ENCODE data around the gene TUT4. TPM values are rescaled to one million over a fixed set of nuclear protein-coding genes. Genes with fewer than 3 reads are reported as not detected.

The TUT4 gene
- total and polyA plus RNA-seq, 4 donors = 16.4 to 142 (median 28.5) TPM

GRCh38 chr1:52534928-52535764 lies 17.7 kb downstream of the TUT4 start:
- no peak for ATAC-seq (ENCODE audit: insufficient read depth, low FRiP score)
- DNase-seq = no peak
- no peaks in the 10 kb centered on the region for H3K36me3 ChIP-seq (ENCODE audit: control insufficient read depth in 4 of 4, insufficient read depth in 4 of 4, low read length in 4 of 4)
- no peak overlapping the region for H3K27ac ChIP-seq (ENCODE audit: low read depth in 1 of 2, low read length in 1 of 2)
- WGBS, 2 donors = 99 to 100% methylated on average over 2 of the region's 2 CpGs
- no peak for TF ChIP-seq CTCF (IDR thresholded peaks at IDR 0.05; ENCODE audit: control extremely low read depth, extremely low read depth)
- no peaks in the 10 kb centered on the region for H3K27me3 ChIP-seq (ENCODE audit: control insufficient read depth in 3 of 3, insufficient read depth in 3 of 3, low read length in 2 of 3)
- peaks cover 0 to 8% (median 0%) of the 10 kb centered on the region in 5 donors for H3K4me1 ChIP-seq (ENCODE audit: control insufficient read depth in 5 of 5, insufficient read depth in 5 of 5, low read length in 5 of 5)
- no peak overlapping the region for H3K9ac ChIP-seq (ENCODE audit: insufficient read depth in 1 of 2, low read length in 2 of 2)
- H3K4me3 ChIP-seq = no peak overlapping the region
- H3K9me3 ChIP-seq (ENCODE audit: control insufficient read depth in 4 of 4, insufficient read depth in 3 of 4, low read length in 3 of 4) = no peaks in the 10 kb centered on the region

GRCh38 chr1:52533713-52534112 lies 19.2 kb downstream of the TUT4 start:
- no peak for TF ChIP-seq CTCF (IDR thresholded peaks at IDR 0.05; ENCODE audit: control extremely low read depth, extremely low read depth)
- Histone ChIP-seq H3K9me3 (ENCODE audit: control insufficient read depth in 4 of 4, insufficient read depth in 3 of 4, low read length in 3 of 4) (no peaks in the 10 kb centered on the region), H3K9ac (ENCODE audit: insufficient read depth in 1 of 2, low read length in 2 of 2) (no peak overlapping the region), H3K4me3 (no peak overlapping the region), H3K36me3 (ENCODE audit: control insufficient read depth in 4 of 4, insufficient read depth in 4 of 4, low read length in 4 of 4) (no peaks in the 10 kb centered on the region), H3K4me1 (ENCODE audit: control insufficient read depth in 5 of 5, insufficient read depth in 5 of 5, low read length in 5 of 5) (peaks cover 0 to 8% (median 0%) of the 10 kb centered on the region in 5 donors), H3K27me3 (ENCODE audit: control insufficient read depth in 3 of 3, insufficient read depth in 3 of 3, low read length in 2 of 3) (no peaks in the 10 kb centered on the region), H3K27ac (ENCODE audit: low read depth in 1 of 2, low read length in 1 of 2) (no peak overlapping the region)
- ATAC-seq (ENCODE audit: insufficient read depth, low FRiP score) = no peak
- 72 to 90% methylated on average over 9 of the region's 9 CpGs for whole genome bisulfite sequencing, 2 donors
- DNase-seq = no peak

GRCh38 chr1:52532731-52533327 lies 20.1 kb downstream of the TUT4 start:
- peaks cover 0 to 8% (median 0%) of the 10 kb centered on the region in 5 donors for H3K4me1 ChIP-seq (ENCODE audit: control insufficient read depth in 5 of 5, insufficient read depth in 5 of 5, low read length in 5 of 5)
- H3K9me3 ChIP-seq (ENCODE audit: control insufficient read depth in 4 of 4, insufficient read depth in 3 of 4, low read length in 3 of 4) = no peaks in the 10 kb centered on the region
- H3K27ac ChIP-seq (ENCODE audit: low read depth in 1 of 2, low read length in 1 of 2) = no peak overlapping the region
- no peaks in the 10 kb centered on the region for H3K27me3 ChIP-seq (ENCODE audit: control insufficient read depth in 3 of 3, insufficient read depth in 3 of 3, low read length in 2 of 3)
- no peak for ATAC-seq (ENCODE audit: insufficient read depth, low FRiP score)
- no peak for TF ChIP-seq CTCF (IDR thresholded peaks at IDR 0.05; ENCODE audit: control extremely low read depth, extremely low read depth)
- peaks cover 0 to 2% (median under 1%) of the 10 kb centered on the region in 4 donors for H3K36me3 ChIP-seq (ENCODE audit: control insufficient read depth in 4 of 4, insufficient read depth in 4 of 4, low read length in 4 of 4)
- no peak overlapping the region for H3K4me3 ChIP-seq
- WGBS, 2 donors = 88% methylated on average over 2 of the region's 2 CpGs
- no peak overlapping the region for H3K9ac ChIP-seq (ENCODE audit: insufficient read depth in 1 of 2, low read length in 2 of 2)
- no peak for DNase-seq

Data from lung (tissue), 12 donors.